Heart left ventricle (tissue), 13 donors: ENCODE data around the gene CELF4.

Experiments
- POLR2A ChIP-seq, 2 donors: fragments of 450-650 bp; IDR thresholded peaks; one replicate each; pipeline ENCODE4 v1.6.1; 2017; ENCODE audit warnings: antibody characterized with exemption in 2 of 2, mild to moderate bottlenecking in 2 of 2, moderate library complexity in 2 of 2
- TF ChIP-seq, protein P1 (sequence below), 12 donors: fragments of 200-600 bp; sonication (generic) in 4 of 12; IDR thresholded peaks; one replicate each; pipeline versions ENCODE4 v1.5.0 to v1.8.0; 2018 to 2022; ENCODE audit warnings: antibody characterized with exemption in 12 of 12, mild to moderate bottlenecking in 5 of 12
- donor health status: ischemic (EF 13 %, LVEDD 7.1; RV severe dilation, severe dysfunction).
- donor health status: DM: no; HTN: yes; CAD: no.
- donor health status: DM: no; HTN: no; CAD: no.
- donor health status: ischemic (EF 25% LVEDD 6.9; RV normal size, moderate dysfunction).
- donor health status: ischemic (EF 25% LVEDD 5.7; RV mildly dilated, moderate dysfunction).
- donor health status: ischemic (EF 35%, LVEDD 5.7; RV mildly dilated, moderate dysfunction).
- donor health status: nonischemic (EF 11% LVEDD 7.7; RV severe dilation, severe dysfunction).
- donor health status: DM: yes; HTN: yes; CAD: no.
- donor health status: PGD.
- donor health status: ischemic (EF 29% LVEDD 5.4; RV normal size, mild dysfunction).
- donor health status: nonischemic (EF 23%, LVEDD 6.1; RV moderate dilation, normal function).

DNA sequence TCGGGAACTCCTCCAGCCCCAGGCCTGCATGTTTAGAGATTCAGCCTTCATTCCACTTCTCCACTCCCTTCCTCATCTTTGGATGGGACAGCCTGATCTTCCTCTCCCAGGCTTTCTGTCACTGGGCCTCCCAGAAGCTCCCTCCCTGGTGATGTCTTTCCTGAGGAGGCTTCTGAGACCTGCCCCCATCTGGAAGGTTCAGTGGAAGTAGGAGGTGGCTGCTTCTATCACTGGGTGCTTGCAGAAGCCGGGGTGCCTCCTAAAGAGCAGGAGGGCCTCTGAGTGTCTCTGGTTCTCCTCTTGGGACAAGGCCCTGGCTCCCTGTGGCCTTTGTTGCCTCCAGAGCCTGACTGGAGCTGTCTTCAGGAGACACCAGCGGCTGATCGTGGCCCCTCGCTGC is 108.7 kb downstream of the CELF4 start:
- TF ChIP-seq POLR2A (IDR thresholded peaks at IDR 0.05), result no peak
- TF ChIP-seq, protein P1, sequence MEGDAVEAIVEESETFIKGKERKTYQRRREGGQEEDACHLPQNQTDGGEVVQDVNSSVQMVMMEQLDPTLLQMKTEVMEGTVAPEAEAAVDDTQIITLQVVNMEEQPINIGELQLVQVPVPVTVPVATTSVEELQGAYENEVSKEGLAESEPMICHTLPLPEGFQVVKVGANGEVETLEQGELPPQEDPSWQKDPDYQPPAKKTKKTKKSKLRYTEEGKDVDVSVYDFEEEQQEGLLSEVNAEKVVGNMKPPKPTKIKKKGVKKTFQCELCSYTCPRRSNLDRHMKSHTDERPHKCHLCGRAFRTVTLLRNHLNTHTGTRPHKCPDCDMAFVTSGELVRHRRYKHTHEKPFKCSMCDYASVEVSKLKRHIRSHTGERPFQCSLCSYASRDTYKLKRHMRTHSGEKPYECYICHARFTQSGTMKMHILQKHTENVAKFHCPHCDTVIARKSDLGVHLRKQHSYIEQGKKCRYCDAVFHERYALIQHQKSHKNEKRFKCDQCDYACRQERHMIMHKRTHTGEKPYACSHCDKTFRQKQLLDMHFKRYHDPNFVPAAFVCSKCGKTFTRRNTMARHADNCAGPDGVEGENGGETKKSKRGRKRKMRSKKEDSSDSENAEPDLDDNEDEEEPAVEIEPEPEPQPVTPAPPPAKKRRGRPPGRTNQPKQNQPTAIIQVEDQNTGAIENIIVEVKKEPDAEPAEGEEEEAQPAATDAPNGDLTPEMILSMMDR (IDR thresholded peaks at IDR 0.05), result no peak
